Endothelial cell of umbilical vein (primary cell): ENCODE measurements around the gene MAFF. TPM values are rescaled to one million over a fixed set of nuclear protein-coding genes. Genes with fewer than 3 reads are reported as not detected.
A peak's percentile ranks its signal among the peaks of the same experiment; 100 is the strongest.

ENCODE experiments used
- BruUV-seq: library from RNA; stranded (reverse); fragments of 400-500 nt; replicated peaks from 2 replicates; lab custom pipeline; 2021; lab: Mats Ljungman, UMichigan
- CTCF ChIA-PET: fragments of 300-600, 350-600 bp; sonication (Branson Sonifier 250); formaldehyde crosslinking; loops from one replicate; lab custom pipeline; 2021; ENCODE audit warnings: antibody characterized with exemption, inconsistent platforms; lab: Charles Lee
- POLR2A ChIA-PET: fragments of 300-600, 350-600 bp; sonication (Branson Sonifier 250); formaldehyde crosslinking; loops from one replicate; lab custom pipeline; 2021; ENCODE audit warnings: antibody characterized with exemption, inconsistent platforms; lab: Charles Lee
- DNase-seq: peaks from one replicate; pipeline ENCODE4 v3.0.0-alpha.2; 2011; ENCODE audit warnings: low read depth, low spot score
- FAIRE-seq: peaks from 2 replicates; lab custom pipeline; 2011; peaks lifted over from hg19 to GRCh38; lab: Jason Lieb, UNC
- H2AFZ ChIP-seq: 2 replicates; pipeline ENCODE4 v1.6.0; 2012; ENCODE audit warnings: low read depth, low read length, control low read depth, inconsistent platforms
- H3K27ac ChIP-seq: 2 replicates; pipeline ENCODE4 v1.5.1; 2011; ENCODE audit warnings: low read depth, mild to moderate bottlenecking, control low read depth, low read length, moderate library complexity; ENCODE audit not compliant: insufficient read depth
- H3K27me3 ChIP-seq, 2 experiments: 2 replicates each; pipeline versions ENCODE4 v1.6.0 to v1.6.1; 2011; ENCODE audit warnings: low read length in 2 of 2, mixed read lengths in 1 of 2; ENCODE audit not compliant: control insufficient read depth in 2 of 2, insufficient read depth in 2 of 2
- H3K36me3 ChIP-seq, 2 experiments: 2 replicates in 1 of 2; 3 replicates in 1 of 2; pipeline ENCODE4 v1.5.1; 2011; ENCODE audit warnings: low read length in 2 of 2, mild to moderate bottlenecking in 1 of 2, moderate library complexity in 1 of 2; ENCODE audit not compliant: control insufficient read depth in 2 of 2, insufficient read depth in 2 of 2; ENCODE audit errors: extremely low read depth in 1 of 2
- H3K4me1 ChIP-seq: 3 replicates; pipeline ENCODE4 v1.5.1; 2011; ENCODE audit warnings: mild to moderate bottlenecking, low read length; ENCODE audit not compliant: control insufficient read depth, insufficient read depth; ENCODE audit errors: extremely low read depth
- H3K4me2 ChIP-seq: 2 replicates; pipeline ENCODE4 v1.6.1; 2011; ENCODE audit warnings: low read length, control low read depth, mixed read lengths; ENCODE audit not compliant: insufficient read depth
- H3K4me3 ChIP-seq, 3 experiments: fragments of 200-600 bp in 1 of 3; sonication (generic), shearing (Covaris generic) in 1 of 3; replicated peaks in 1 of 3; 2 replicates each; pipeline ENCODE4 v1.5.1; 2011 to 2016; ENCODE audit warnings: control low read depth in 3 of 3, low read length in 3 of 3, mild to moderate bottlenecking in 2 of 3, inconsistent platforms in 1 of 3, low read depth in 1 of 3, moderate library complexity in 1 of 3; ENCODE audit not compliant: insufficient read depth in 1 of 3
- H3K79me2 ChIP-seq: 2 replicates; pipeline ENCODE4 v1.6.0; 2012; ENCODE audit warnings: low read length, inconsistent platforms; ENCODE audit not compliant: control insufficient read depth, insufficient read depth
- H3K9ac ChIP-seq: replicated peaks from 2 replicates; pipeline ENCODE3; 2011; ENCODE audit warnings: low read length, control low read depth; ENCODE audit not compliant: insufficient read depth; ENCODE audit errors: extremely low read depth
- H3K9me1 ChIP-seq: replicated peaks from 3 replicates; pipeline ENCODE4 v1.6.0; 2011; ENCODE audit warnings: mild to moderate bottlenecking, low read length; ENCODE audit not compliant: control insufficient read depth, insufficient read depth; ENCODE audit errors: extremely low read depth
- H3K9me3 ChIP-seq: replicated peaks from 2 replicates; pipeline ENCODE4 v1.5.1; 2012; ENCODE audit warnings: low read length, inconsistent platforms; ENCODE audit not compliant: control insufficient read depth, insufficient read depth
- H4K20me1 ChIP-seq: replicated peaks from 2 replicates; pipeline ENCODE3; 2011; ENCODE audit warnings: mild to moderate bottlenecking, low read length; ENCODE audit not compliant: control insufficient read depth, insufficient read depth; ENCODE audit errors: extremely low read depth
- CTCF ChIP-seq, 2 donors: IDR thresholded peaks; 1 replicate in 1 of 2; 2 replicates in 1 of 2; pipeline ENCODE4 v1.5.1; 2011; ENCODE audit warnings: low read length in 2 of 2, mild to moderate bottlenecking in 2 of 2, moderate library complexity in 2 of 2, control low read depth in 1 of 2, inconsistent platforms in 1 of 2, low read depth in 1 of 2; ENCODE audit not compliant: insufficient read depth in 1 of 2; ENCODE audit errors: extremely low read depth in 1 of 2
- FOS ChIP-seq: IDR thresholded peaks from 2 replicates; pipeline ENCODE4 v1.6.1; 2011; ENCODE audit warnings: mild to moderate bottlenecking, low read length, moderate library complexity, borderline replicate concordance; ENCODE audit not compliant: insufficient read depth
- GATA2 ChIP-seq: IDR thresholded peaks from 2 replicates; pipeline ENCODE4 v1.7.0; 2011; ENCODE audit warnings: low read depth, mild to moderate bottlenecking, moderate library complexity, mixed read lengths, low read length; ENCODE audit not compliant: insufficient read length, insufficient read depth
- JUN ChIP-seq: IDR thresholded peaks from 2 replicates; pipeline ENCODE4 v1.6.1; 2011; ENCODE audit warnings: borderline replicate concordance, low read depth; ENCODE audit not compliant: insufficient read length, insufficient read depth
- MYC ChIP-seq: IDR thresholded peaks from one replicate; pipeline ENCODE4 v1.6.1; 2011; ENCODE audit warnings: mild to moderate bottlenecking, low read depth, low read length
- POLR2A ChIP-seq: IDR thresholded peaks from 2 replicates; pipeline ENCODE4 v1.6.1; 2012; ENCODE audit warnings: low read depth, mild to moderate bottlenecking, control low read depth, low read length
- POLR2AphosphoS5 ChIP-seq: IDR thresholded peaks from 2 replicates; pipeline ENCODE4 v1.6.1; 2012; ENCODE audit warnings: low read depth, mild to moderate bottlenecking, control low read depth, low read length, moderate library complexity; ENCODE audit not compliant: insufficient read depth
- dilution Hi-C: fragments of 300-500 bp; cut with MboI; formaldehyde crosslinking; loops from one replicate; pipeline ENCODE4 v1.15.0; 2019; ENCODE audit warnings: low sequenced_read_pairs; ENCODE audit not compliant: extremely low pct_ligation_motif_present
- intact Hi-C: fragments of 100-400 bp; cut with micrococcal nuclease; formaldehyde crosslinking; loops from one replicate; pipeline ENCODE4 v1.10.0; 2022
- polyA plus RNA-seq, 4 experiments: library from polyadenylated mRNA; depleted of rRNA in 3 of 4; stranded (reverse) in 3 of 4; unstranded in 1 of 4; fragments of >200 nt; gene quantifications; 2 replicates each; pipeline versions ENCODE4 v1.2.1 to v1.2.3, GENCODE V29; 2011 to 2012; ENCODE audit warnings: missing spikeins in 1 of 4
- total RNA-seq: library from RNA; stranded (reverse); gene quantifications from 2 replicates; pipeline ENCODE4 v1.2.3, GENCODE V29; 2021

MAFF gene
- total and polyA plus RNA-seq, 2 donors (not counting 3 experiments of a cell fraction or from before 2014, with no cell fraction given) = 29.0 to 61.2 TPM

GRCh38 chr22:38226853-38227649, 25.3 kb downstream of the MAFF start:
- FAIRE-seq (no peak), DNase-seq (no peak)
- Histone ChIP-seq H3K9ac (no peak overlapping the region), H3K9me1 (no peaks in the 10 kb centered on the region), H3K4me3 (no peak overlapping the region), H3K79me2 (no peaks in the 10 kb centered on the region), H2AFZ (no peak overlapping the region), H3K27ac (peak overlapping the region; percentile 98), H3K4me2 (no peak overlapping the region), H3K36me3 (peaks cover 0 to 29% of the 10 kb centered on the region in 2 experiments), H4K20me1 (no peaks in the 10 kb centered on the region), H3K27me3 (no peaks in the 10 kb centered on the region), H3K9me3 (no peaks in the 10 kb centered on the region), H3K4me1 (peaks cover 51% of the 10 kb centered on the region)
- CTCF ChIA-PET = interaction anchor here (1.5 kb wide), 1 partner anchor 113 kb away, joined by 7 read pairs; no protein-coding TSS in a partner anchor
- POLR2A ChIA-PET = no interaction called here
- BruUV-seq = no TSS peak
- intact Hi-C loops = no loop called here
- dilution Hi-C loops = no loop called here
- TF ChIP-seq GATA2 (no peak), POLR2AphosphoS5 (no peak), JUN (no peak), FOS (no peak), POLR2A (no peak), CTCF (IDR thresholded peaks at IDR 0.05; ENCODE audit: extremely low read depth in 1 of 2, insufficient read depth in 1 of 2, low read depth in 1 of 2, low read length in 2 of 2) (no peak), MYC (no peak)
